Panc1 (cell line): ENCODE results near the gene EVC. TPM values are rescaled to one million over a fixed set of nuclear protein-coding genes. Genes with fewer than 3 reads are reported as not detected.

Experiments used
- ATAC-seq: fragments of 200-7000 bp; cut with Tn5 transposase; 2 replicates; pipeline ENCODE4 v1.9.1; 2020; ENCODE audit warnings: mild to moderate bottlenecking, moderate library complexity
- BruUV-seq: library from RNA; stranded (reverse); fragments of 400-500 nt; replicated peaks from 2 replicates; lab custom pipeline; 2021; lab: Mats Ljungman, UMichigan
- CTCF ChIA-PET: fragments of 300-600 bp; sonication (Branson Sonifier 250); formaldehyde crosslinking; loops from one replicate; lab custom pipeline; 2022; ENCODE audit warnings: antibody characterized with exemption; lab: Charles Lee
- POLR2A ChIA-PET: fragments of 300-600 bp; sonication (Branson Sonifier 250); formaldehyde crosslinking; loops from one replicate; lab custom pipeline; 2022; ENCODE audit warnings: antibody characterized with exemption; lab: Charles Lee
- DNase-seq: peaks from one replicate; pipeline ENCODE4 v3.0.0-alpha.2; 2010; ENCODE audit warnings: low read depth, low spot score
- H3K27ac ChIP-seq: 2 replicates; pipeline ENCODE4 v1.5.1; 2011; ENCODE audit warnings: mild to moderate bottlenecking, low read length, inconsistent platforms
- H3K27me3 ChIP-seq: fragments of 200-500 bp; sonication (Bioruptor generic); 2 replicates; pipeline ENCODE4 v1.6.0; 2014; ENCODE audit warnings: low read length, inconsistent platforms; ENCODE audit not compliant: control insufficient read depth, insufficient read depth
- H3K36me3 ChIP-seq: fragments of 200-500 bp; sonication (Bioruptor generic); 2 replicates; pipeline ENCODE4 v1.5.1; 2014; ENCODE audit warnings: inconsistent platforms, mild to moderate bottlenecking, low read length, moderate library complexity; ENCODE audit not compliant: control insufficient read depth, insufficient read depth
- H3K4me1 ChIP-seq: 2 replicates; pipeline ENCODE4 v1.5.1; 2011; ENCODE audit warnings: inconsistent platforms, mild to moderate bottlenecking, low read length, moderate library complexity; ENCODE audit not compliant: control insufficient read depth, insufficient read depth
- H3K4me3 ChIP-seq, 2 experiments: 2 replicates each; pipeline ENCODE4 v1.5.1; 2011 to 2012; ENCODE audit warnings: low read depth in 2 of 2, low read length in 2 of 2, mild to moderate bottlenecking in 2 of 2, inconsistent platforms in 1 of 2, moderate library complexity in 1 of 2
- H3K9me3 ChIP-seq: fragments of 200-500 bp; sonication (Bioruptor generic); 2 replicates; pipeline ENCODE4 v1.5.1; 2014; ENCODE audit warnings: low read depth, mild to moderate bottlenecking, inconsistent platforms, low read length, moderate library complexity; ENCODE audit not compliant: control insufficient read depth, insufficient read depth
- POLR2AphosphoS5 ChIP-seq: IDR thresholded peaks from 2 replicates; pipeline ENCODE4 v1.6.1; 2012; ENCODE audit warnings: mild to moderate bottlenecking, low read depth, low read length, moderate library complexity
- SIN3A ChIP-seq: IDR thresholded peaks from 2 replicates; pipeline ENCODE4 v1.6.1; 2012; ENCODE audit warnings: low read depth, mild to moderate bottlenecking, low read length, moderate library complexity, borderline replicate concordance; ENCODE audit not compliant: insufficient read depth
- TCF7L2 ChIP-seq: IDR thresholded peaks from 2 replicates; pipeline ENCODE4 v1.6.1; 2011; ENCODE audit warnings: mild to moderate bottlenecking, low read depth, low read length, inconsistent platforms
- in situ Hi-C: cut with HindIII; loops from 2 replicates; pipeline ENCODE4 v1.10.0; 2016; ENCODE audit warnings: low sequenced_read_pairs, low pct_unique_long_range_greater_than_20kb
- intact Hi-C: fragments of 100-400 bp; cut with micrococcal nuclease; formaldehyde crosslinking; loops from one replicate; pipeline ENCODE4 v1.10.0; 2022; ENCODE audit not compliant: unreplicated experiment
- total RNA-seq: library from RNA; stranded (reverse); gene quantifications from one replicate; pipeline ENCODE4 v1.2.1, GENCODE V29; 2021; ENCODE audit not compliant: unreplicated experiment
- TF ChIP-seq, protein P1 (sequence below): fragments of 450-650 bp; IDR thresholded peaks from 2 replicates; pipeline ENCODE4 v1.5.1; 2017; ENCODE audit warnings: mild to moderate bottlenecking
- TF ChIP-seq, protein P2 (sequence below), 2 experiments: IDR thresholded peaks; 2 replicates each; pipeline ENCODE4 v1.6.1; 2011 to 2012; ENCODE audit warnings: low read depth in 2 of 2, control low read depth in 1 of 2, low read length in 1 of 2, mild to moderate bottlenecking in 1 of 2, moderate library complexity in 1 of 2; ENCODE audit not compliant: insufficient read depth in 1 of 2

Gene EVC
- total RNA-seq, 1 experiment from 2014 or later = 12.1 TPM

DNA sequence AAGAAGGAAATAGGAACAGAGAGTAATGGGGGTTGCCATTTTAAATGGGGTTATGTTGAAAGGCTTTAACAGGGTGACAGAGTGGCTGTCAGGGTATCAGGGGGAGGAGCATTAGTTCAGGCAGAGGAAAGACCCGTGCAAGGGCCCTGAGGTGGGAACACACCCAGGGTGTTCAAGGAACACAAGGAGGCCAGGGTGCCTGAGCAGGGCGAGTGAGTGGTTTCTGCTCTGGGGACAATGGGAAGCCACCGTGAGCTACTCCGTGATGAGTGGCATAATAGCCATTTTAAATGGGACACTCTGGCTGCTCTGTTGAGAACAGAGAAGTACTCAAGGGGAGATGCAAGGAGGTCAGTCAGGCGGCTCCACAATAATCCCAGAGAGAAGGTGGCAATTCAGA is 7.2 kb upstream of the EVC start:
- no peak for ATAC-seq
- POLR2A ChIA-PET = no interaction called here
- no peak for DNase-seq
- H3K27me3 ChIP-seq = no peaks in the 10 kb centered on the region
- no TSS peak for BruUV-seq
- H3K27ac ChIP-seq = no peak overlapping the region
- H3K9me3 ChIP-seq = no peaks in the 10 kb centered on the region
- intact Hi-C loops = no loop called here
- TF ChIP-seq POLR2AphosphoS5 (no peak), TCF7L2 (no peak), SIN3A (no peak)
- TF ChIP-seq, protein P1, sequence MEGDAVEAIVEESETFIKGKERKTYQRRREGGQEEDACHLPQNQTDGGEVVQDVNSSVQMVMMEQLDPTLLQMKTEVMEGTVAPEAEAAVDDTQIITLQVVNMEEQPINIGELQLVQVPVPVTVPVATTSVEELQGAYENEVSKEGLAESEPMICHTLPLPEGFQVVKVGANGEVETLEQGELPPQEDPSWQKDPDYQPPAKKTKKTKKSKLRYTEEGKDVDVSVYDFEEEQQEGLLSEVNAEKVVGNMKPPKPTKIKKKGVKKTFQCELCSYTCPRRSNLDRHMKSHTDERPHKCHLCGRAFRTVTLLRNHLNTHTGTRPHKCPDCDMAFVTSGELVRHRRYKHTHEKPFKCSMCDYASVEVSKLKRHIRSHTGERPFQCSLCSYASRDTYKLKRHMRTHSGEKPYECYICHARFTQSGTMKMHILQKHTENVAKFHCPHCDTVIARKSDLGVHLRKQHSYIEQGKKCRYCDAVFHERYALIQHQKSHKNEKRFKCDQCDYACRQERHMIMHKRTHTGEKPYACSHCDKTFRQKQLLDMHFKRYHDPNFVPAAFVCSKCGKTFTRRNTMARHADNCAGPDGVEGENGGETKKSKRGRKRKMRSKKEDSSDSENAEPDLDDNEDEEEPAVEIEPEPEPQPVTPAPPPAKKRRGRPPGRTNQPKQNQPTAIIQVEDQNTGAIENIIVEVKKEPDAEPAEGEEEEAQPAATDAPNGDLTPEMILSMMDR = no peak
- TF ChIP-seq, protein P2, sequence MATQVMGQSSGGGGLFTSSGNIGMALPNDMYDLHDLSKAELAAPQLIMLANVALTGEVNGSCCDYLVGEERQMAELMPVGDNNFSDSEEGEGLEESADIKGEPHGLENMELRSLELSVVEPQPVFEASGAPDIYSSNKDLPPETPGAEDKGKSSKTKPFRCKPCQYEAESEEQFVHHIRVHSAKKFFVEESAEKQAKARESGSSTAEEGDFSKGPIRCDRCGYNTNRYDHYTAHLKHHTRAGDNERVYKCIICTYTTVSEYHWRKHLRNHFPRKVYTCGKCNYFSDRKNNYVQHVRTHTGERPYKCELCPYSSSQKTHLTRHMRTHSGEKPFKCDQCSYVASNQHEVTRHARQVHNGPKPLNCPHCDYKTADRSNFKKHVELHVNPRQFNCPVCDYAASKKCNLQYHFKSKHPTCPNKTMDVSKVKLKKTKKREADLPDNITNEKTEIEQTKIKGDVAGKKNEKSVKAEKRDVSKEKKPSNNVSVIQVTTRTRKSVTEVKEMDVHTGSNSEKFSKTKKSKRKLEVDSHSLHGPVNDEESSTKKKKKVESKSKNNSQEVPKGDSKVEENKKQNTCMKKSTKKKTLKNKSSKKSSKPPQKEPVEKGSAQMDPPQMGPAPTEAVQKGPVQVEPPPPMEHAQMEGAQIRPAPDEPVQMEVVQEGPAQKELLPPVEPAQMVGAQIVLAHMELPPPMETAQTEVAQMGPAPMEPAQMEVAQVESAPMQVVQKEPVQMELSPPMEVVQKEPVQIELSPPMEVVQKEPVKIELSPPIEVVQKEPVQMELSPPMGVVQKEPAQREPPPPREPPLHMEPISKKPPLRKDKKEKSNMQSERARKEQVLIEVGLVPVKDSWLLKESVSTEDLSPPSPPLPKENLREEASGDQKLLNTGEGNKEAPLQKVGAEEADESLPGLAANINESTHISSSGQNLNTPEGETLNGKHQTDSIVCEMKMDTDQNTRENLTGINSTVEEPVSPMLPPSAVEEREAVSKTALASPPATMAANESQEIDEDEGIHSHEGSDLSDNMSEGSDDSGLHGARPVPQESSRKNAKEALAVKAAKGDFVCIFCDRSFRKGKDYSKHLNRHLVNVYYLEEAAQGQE (IDR thresholded peaks at IDR 0.05; ENCODE audit: insufficient read depth in 1 of 2, low read depth in 2 of 2, low read length in 1 of 2) = no peak
- no peaks in the 10 kb centered on the region for H3K4me1 ChIP-seq
- in situ Hi-C loops = no loop called here
- no peaks in the 10 kb centered on the region for H3K36me3 ChIP-seq
- H3K4me3 ChIP-seq = no peak overlapping the region
- CTCF ChIA-PET = no interaction called here

DNA sequence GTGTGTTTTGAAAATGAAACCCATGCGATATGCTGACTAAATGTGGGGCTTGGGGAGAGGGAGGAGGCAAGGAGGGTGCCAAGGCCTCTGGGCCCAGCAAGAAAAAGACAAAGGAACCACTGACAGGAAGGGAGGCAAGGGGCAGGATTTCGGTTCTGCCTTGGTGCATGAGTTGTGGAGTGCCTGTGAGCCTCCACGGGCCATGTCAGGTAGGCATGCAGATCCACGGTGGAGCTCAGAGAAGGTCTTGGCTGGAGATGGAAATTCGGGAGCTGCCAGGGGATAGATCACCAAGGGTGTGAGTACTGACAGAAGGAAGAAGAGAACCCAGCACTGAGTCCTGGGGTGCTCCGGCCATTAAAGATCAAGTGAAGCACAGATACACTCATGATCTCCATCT is 6.7 kb upstream of the EVC start:
- intact Hi-C loops (no loop called here), in situ Hi-C loops (no loop called here)
- no peak for TF ChIP-seq POLR2AphosphoS5
- BruUV-seq = no TSS peak
- ChIA-PET POLR2A (no interaction called here), CTCF (no interaction called here)
- no peak for ATAC-seq
- Histone ChIP-seq H3K27ac (no peak overlapping the region), H3K9me3 (no peaks in the 10 kb centered on the region), H3K27me3 (no peaks in the 10 kb centered on the region), H3K36me3 (no peaks in the 10 kb centered on the region), H3K4me3 (no peak overlapping the region), H3K4me1 (no peaks in the 10 kb centered on the region)
- DNase-seq = no peak

DNA sequence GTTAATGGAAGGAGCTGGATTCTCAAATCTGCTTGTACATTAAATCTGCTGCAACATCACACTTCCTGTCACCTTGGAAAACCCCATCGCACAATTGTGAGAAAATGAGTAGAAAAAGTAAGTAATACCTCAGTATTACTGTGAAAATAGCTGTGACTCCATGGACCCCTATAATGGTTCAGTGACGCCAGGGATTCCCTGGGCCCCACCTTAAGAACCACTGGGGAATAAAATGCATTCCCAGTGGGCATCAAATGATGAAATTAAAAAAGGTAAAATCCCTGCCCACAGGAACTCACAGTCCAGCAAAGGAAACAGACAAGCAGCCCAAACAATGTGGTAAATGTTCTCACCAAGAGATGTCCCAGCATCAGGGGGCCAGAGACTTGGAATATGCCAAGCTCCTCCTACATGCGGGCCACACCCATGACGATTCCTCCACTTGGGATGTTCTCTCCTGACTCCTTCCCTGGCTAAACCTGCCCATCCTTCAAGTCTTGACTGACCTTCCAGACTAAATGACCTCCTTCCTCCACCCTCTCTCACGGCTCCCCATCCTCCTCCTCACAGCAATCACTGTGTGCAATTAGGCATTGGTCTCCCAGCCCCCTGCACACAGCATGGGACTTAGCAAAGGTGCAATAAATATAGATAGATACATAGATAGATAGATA is 5.2 kb upstream of the EVC start:
- H3K27ac ChIP-seq = no peak overlapping the region
- in situ Hi-C loops = no loop called here
- TF ChIP-seq TCF7L2 = no peak
- TF ChIP-seq, protein P2 (IDR thresholded peaks at IDR 0.05; ENCODE audit: insufficient read depth in 1 of 2, low read depth in 2 of 2, low read length in 1 of 2) = no peak
- TF ChIP-seq POLR2AphosphoS5 = no peak
- TF ChIP-seq, protein P1 = no peak
- TF ChIP-seq SIN3A = no peak
- ChIA-PET POLR2A (no interaction called here), CTCF (no interaction called here)
- intact Hi-C loops = no loop called here
- H3K4me3 ChIP-seq = no peak overlapping the region
- H3K36me3 ChIP-seq = no peaks in the 10 kb centered on the region
- peaks cover 4% of the 10 kb centered on the region; the same call in 1 of the 2 replicates for H3K4me1 ChIP-seq
- no peaks in the 10 kb centered on the region for H3K27me3 ChIP-seq
- BruUV-seq = no TSS peak
- no peak for DNase-seq
- H3K9me3 ChIP-seq = no peaks in the 10 kb centered on the region
- ATAC-seq = no peak
